LNCaP clone FGC (cell line): ENCODE results near the gene MTCL1.

Source experiments
- DNase-seq: peaks from one replicate; pipeline ENCODE4 v3.0.0-alpha.2; 2011; ENCODE audit warnings: low read depth
- H3K4me3 ChIP-seq: 2 replicates; pipeline ENCODE4 v1.5.1; 2011; ENCODE audit warnings: mild to moderate bottlenecking, low read depth, low read length, control low read depth
- TF ChIP-seq, protein P1 (sequence below): IDR thresholded peaks from 2 replicates; pipeline ENCODE4 v1.5.1; 2012; ENCODE audit warnings: mild to moderate bottlenecking; ENCODE audit not compliant: control insufficient read depth, insufficient read depth; ENCODE audit errors: extremely low read depth

The MTCL1 gene

DNA sequence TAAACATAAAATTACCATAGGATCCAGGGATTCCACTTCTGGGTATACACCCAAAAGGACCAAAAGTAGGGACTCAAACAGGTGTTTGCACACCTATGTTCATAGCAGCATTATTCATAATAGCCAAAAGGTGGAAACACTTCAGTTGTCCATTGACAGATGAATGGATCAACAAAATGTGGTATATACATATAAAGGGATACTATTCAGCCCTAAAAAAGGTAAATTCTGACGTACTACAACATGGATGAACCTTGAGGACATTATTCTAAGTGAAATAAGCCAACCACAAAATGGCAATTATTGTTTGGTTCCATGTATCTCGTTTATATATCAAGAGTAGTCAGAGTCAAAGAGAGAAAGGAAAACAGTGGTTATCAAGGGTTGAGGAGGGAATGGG is 128.1 kb downstream of the MTCL1 start:
- no peak overlapping the region for H3K4me3 ChIP-seq
- DNase-seq = no peak
- TF ChIP-seq, protein P1, sequence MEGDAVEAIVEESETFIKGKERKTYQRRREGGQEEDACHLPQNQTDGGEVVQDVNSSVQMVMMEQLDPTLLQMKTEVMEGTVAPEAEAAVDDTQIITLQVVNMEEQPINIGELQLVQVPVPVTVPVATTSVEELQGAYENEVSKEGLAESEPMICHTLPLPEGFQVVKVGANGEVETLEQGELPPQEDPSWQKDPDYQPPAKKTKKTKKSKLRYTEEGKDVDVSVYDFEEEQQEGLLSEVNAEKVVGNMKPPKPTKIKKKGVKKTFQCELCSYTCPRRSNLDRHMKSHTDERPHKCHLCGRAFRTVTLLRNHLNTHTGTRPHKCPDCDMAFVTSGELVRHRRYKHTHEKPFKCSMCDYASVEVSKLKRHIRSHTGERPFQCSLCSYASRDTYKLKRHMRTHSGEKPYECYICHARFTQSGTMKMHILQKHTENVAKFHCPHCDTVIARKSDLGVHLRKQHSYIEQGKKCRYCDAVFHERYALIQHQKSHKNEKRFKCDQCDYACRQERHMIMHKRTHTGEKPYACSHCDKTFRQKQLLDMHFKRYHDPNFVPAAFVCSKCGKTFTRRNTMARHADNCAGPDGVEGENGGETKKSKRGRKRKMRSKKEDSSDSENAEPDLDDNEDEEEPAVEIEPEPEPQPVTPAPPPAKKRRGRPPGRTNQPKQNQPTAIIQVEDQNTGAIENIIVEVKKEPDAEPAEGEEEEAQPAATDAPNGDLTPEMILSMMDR = no peak

DNA sequence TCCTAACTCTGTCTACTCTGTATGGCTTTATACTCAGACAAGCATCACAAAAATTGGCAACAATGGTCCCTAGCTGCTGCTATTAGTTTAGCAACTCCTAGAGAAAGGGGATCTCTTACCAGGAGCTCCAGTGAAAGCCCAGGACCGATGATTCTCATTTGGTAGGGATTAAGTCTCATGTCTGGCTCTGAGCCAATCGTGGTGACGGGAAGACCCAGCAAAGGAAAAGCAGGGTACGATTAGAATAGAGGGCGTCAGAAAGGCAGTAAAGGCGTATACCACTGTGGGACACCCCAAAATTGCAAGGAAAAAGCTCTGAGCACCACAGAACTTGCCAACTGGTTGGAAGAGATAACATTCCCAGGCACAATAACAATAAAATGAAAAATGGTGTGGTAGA is 129.5 kb downstream of the MTCL1 start:
- DNase-seq = no peak
- TF ChIP-seq, protein P1 = no peak
- no peak overlapping the region for H3K4me3 ChIP-seq

DNA sequence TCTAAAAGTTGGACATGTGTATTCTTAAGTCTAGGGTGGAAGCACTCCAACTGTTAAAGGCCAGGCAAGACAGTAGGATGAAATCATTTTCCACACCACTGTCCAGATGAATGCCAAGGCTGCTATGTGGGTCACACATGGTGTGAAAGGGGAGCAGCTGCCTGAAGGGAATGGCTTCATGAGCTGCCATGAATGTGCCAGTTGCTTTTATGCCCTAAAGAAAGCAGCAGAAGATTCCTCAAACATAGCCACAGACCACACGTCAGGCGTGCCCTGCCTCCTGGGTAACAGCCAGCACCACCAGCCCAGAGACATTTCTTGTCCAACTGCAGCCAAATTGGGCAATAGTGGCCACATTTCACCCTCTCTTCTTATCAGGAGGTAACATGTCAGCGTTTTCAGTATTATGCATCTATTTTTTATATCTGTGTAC is 130.2 kb downstream of the MTCL1 start:
- H3K4me3 ChIP-seq = no peak overlapping the region
- DNase-seq = no peak
- TF ChIP-seq, protein P1 = no peak

DNA sequence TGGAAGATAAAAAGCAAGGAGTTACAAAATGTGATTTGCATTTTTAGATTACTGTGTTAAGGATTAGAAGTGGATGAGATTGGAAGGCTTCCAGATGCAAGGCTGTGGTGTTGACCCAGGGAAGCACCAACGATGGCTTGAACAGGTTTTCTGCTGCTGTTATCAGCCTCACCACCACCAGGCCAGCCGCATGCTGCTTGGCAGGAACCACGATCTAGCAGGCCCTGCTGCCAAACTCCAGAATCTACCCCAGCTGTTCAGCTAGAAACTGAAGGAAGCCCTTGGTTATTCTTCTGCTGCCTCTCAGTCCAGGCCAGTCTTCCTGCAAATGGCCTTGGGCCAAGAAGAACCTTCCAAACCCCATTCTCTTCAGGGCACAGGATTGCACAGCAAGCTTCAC is 133.9 kb downstream of the MTCL1 start:
- no peak for DNase-seq
- TF ChIP-seq, protein P1 = no peak

DNA sequence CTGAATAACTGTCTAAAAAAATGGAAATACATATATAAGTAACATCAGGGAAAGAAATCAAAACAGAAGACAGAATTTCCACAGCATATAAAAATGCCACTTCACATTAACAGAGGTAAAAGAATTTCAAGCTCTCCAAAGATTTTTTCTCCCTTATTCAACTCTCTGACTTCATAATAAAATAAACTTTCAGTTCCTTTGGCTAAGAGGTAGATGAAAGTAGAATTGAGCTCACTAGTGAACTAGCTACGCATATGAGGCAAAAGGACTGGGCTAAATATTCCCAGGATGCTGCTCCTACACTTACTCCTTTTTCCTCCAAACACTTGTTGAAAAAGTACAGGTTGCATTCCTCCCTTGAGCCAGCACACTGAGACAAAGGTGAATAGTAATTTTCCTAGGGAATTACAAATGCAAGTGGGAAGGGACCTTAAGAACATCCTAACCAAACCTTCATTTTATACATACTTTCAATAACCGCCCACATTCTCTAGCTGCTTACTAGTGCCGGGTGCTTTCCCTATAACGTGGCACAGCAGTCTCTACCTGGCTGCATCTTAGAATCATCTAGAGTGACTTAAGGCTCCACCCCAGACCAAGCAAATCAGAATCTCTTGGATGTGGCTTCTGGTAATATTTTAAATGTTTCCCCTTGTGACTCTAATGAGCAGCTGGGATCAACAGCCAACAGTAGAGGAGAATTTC is 136.6 kb downstream of the MTCL1 start:
- no peak overlapping the region for H3K4me3 ChIP-seq
- TF ChIP-seq, protein P1 = no peak
- DNase-seq = no peak

More for the DNA sequence above, 133.9 kb downstream of the MTCL1 start:
- no peak overlapping the region for H3K4me3 ChIP-seq

DNA sequence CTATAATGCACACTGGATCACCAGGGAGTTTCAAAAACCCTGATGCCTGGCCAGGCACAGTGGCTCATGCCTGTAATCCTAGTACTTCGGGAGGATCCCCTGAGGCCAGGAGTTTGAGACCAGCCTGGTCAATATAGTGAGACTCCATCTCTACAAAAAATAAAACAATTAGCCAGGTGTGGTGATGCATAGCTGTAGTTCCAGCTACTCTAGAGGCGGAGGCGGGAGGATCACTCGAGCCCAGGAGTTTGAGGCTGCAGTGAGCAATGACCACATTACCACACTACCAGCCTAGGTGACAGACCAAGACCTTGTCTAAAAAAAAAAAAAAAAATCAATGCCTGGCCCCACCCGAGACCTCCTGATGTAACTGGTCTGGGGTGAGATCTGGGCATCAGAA is 137.2 kb downstream of the MTCL1 start:
- TF ChIP-seq, protein P1 = no peak
- no peak for DNase-seq
- H3K4me3 ChIP-seq = no peak overlapping the region

DNA sequence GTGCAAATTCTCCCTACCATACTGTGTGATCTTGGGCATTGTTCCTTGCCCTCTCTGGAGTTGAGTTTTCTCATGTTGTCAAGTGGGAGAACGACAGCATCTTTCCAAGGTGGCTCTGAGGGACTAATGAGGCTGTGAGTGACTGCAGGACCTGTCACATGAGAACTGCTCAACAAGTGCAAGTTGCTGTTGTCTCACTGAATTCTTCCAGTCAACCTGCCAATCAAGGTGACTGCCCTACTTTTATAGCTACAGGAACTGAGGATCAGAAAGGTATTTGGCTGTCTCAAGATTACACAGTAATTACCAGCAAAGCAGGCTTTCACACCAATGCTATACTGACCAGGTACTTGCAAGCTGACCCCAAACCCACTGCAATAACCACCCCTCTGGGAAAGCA is 137.6 kb downstream of the MTCL1 start:
- DNase-seq = no peak
- TF ChIP-seq, protein P1 = no peak
- H3K4me3 ChIP-seq = no peak overlapping the region
